GM12873 (cell line): Measurements from ENCODE around the gene SYCP2L.

Source experiments
- CTCF ChIP-seq: IDR thresholded peaks from 2 replicates; pipeline ENCODE4 v1.5.1; 2012; ENCODE audit warnings: low read depth, mild to moderate bottlenecking, moderate library complexity, low read length, control low read depth; ENCODE audit not compliant: insufficient read depth; ENCODE audit errors: missing control alignments

The SYCP2L gene

GRCh38 chr6:11023032-11023431 is 136.2 kb downstream of the SYCP2L start:
- TF ChIP-seq CTCF = no peak
